Activated T-helper 1 cell treated with anti-CD3 and anti-CD28 coated beads, Interleukin-2, amount 50 U/mL, for 16 hours (primary cell): ENCODE measurements around the gene FH.

Experiments used
- DNase-seq, 2 donors: peaks; one replicate each; pipeline ENCODE4 v3.0.0-alpha.2; 2020; ENCODE audit warnings: low read depth in 1 of 2, low spot score in 1 of 2

Gene FH

GRCh38 chr1:241519308-241520079, at the start of gene FH:
TSS of gene FH (minus strand) at chr1:241519755. CDS start at chr1:241519722, 33 bp downstream.
- DNase-seq: peak; percentile 80 to 86

DNA sequence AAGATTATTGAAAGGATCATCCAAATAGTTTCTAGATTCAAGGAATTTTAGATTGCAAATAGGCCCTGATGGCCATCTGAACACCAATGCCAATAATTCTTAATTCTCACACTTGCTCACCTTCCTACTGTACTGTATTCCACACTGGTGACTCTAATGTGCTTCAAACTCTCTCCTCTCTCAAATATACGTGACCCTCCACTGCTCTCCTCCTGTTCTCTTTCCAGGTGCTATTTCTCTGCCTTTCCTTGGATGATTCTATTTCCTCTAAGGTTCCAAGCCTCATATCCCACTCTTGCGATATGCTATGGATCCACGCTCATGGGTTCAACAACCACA, 41.3 kb upstream of the FH start:
- no peak for DNase-seq

- DNase-seq: no peak
Observed at GRCh38 chr1:241560146-241560848, 40.7 kb upstream of the FH start.

DNA sequence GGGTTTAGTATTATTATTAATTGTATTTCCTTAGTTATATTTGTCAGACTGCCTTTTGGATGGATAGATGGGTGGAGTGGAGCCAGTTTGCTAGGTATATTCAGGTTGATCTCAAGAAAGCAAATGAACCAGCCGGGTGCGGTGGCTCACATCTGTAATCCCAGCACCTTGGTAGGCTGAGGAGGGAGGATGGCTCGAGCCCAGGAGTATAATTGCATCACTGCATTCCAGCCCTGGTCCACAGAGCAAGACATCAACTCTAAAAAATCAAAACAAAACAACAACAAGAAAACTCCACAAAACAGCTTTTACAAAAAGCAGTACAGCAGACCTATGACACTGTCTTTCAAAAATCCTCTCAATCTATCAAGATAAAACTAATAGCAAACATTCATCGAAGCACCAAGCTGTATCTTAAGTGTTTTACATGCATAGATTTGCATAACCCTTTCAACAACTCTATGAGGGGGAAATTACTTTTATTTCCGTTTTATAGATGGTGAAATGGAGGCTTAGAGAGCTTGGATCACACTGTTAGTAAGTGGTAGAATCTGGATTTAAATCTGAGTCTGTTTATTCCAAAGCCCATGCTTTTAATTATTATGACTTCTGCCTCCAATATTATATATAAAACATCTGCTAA, 38.1 kb upstream of the FH start:
- DNase-seq: no peak

DNA sequence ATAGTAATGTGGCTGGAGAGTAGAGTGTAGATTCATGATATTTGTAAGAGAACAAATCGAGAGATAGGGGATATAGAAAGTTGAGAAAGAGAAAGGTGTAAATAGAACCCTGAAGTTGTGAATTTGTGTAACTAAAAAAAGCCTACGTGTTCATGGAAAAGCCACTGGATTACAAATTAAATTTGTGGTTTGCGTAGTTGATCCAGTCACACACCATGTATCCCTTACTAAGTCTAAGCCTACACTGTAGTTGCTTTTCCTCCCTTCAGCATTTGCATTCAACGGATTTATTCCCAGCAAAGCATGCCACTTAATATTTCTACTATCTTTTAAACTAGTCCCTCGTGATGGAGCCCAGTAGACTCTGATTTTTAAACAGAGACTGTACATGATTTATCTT, 37.5 kb upstream of the FH start:
- no peak for DNase-seq

GRCh38 chr1:241555526-241555925, 36.0 kb upstream of the FH start:
- no peak for DNase-seq

GRCh38 chr1:241553886-241554592, 34.5 kb upstream of the FH start:
- DNase-seq: no peak

GRCh38 chr1:241551759-241552638, 32.4 kb upstream of the FH start:
- DNase-seq: no peak

- no peak for DNase-seq
Observed at GRCh38 chr1:241550318-241550717, 30.8 kb upstream of the FH start.

DNA sequence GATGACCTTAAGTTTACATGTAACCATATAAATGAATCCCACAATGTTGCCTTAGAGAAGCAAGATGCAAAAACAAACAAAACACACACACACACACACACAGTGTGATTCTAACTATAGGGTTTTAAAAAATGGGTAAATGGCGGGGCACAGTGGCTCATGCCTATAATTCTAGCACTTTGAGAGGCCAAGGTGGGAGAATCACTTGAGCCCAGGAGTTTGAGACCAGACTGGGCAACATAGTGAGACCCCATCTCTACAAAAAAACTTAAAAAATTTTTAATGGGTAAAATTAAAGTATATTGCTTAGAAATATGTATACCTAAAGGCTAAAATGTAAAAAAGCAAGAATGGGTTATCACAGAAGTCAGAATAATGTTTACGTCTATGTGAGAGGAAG, 28.5 kb upstream of the FH start:
- DNase-seq: no peak

GRCh38 chr1:241542199-241542907, 22.8 kb upstream of the FH start:
- DNase-seq: no peak

- DNase-seq: no peak
Observed at GRCh38 chr1:241536969-241537368, 17.4 kb upstream of the FH start.

DNA sequence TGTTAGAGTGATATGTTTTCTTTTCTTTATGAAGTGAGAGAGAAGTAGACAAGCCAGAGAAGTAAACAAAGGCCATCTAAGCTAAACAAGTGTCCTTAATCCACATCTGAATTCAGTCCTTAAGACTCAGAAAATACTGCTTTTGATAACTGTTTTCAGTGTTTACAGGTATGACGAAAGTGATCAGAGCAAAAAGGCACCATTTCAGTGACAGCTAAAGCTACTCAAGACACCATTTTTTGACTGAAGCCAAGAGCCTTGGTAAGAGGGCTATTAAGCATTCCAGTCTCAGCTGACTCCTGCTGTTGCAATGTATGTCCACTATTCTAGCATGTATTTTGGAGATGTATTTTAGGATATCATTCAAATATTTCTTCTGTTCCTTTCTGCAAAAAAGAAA, 16.7 kb upstream of the FH start:
- DNase-seq: no peak

DNA sequence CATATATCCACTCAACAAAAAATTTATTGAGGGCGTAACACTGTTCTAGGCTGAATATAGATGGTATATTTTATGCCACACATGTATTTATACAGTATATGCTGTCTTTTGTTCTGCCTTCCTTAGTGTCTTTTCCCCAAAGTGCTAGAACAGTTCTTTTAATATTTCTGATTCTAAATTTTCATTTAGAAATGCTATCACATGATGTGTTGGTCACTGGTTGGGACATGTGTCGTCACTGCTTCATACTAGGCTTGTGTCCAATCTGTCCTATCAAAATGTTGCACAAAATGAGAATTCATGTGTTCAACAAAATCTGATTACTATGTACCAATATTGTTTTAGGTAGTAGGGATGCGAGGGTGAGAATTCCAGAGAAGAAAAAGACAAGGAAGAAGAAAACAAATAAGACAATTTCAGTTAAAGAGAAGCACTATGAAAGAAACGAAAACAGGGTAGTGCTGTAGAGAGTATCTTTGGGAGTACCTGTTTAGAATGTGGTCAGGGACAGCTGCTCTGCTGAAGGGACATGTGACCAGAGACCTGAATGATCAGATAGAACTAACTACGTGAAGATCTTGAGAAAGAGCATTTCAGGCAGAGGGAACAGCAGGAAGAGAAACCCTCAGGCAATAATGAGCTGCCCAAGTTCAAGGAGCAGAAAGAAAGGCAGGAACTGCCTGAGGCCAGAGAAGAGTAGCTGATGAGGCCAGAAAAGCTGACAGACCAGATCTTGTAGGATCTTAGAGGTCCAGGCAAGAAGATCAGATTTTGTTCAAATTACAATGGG, 14.0 kb upstream of the FH start:
- DNase-seq: no peak

- DNase-seq: no peak
Observed at GRCh38 chr1:241532864-241533263, 13.3 kb upstream of the FH start.

DNA sequence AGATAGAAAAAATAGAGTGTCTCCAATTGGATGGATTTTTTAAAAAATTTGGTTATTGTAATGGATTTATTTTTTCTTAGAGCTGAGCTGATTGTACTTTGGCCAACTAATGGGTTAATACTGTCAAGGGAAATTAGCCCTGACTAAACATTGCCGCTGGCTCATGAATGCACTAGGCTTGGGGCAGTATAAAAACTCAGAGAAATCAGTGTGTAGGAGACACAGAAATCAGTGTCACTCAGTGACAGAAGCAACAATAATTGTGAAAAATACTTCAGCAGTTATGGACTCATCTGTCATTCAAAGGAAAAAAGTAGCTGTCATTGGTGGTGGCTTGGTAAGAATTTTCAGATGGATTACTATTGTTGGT, 12.6 kb upstream of the FH start, which contains the start of gene KMO:
KMO (plus strand) TSS at position 217 of the 370 bp plus-strand sequence; CDS start at position 284, 67 bp downstream.
- DNase-seq: no peak

GRCh38 chr1:241531195-241532161, 11.9 kb upstream of the FH start:
- no peak for DNase-seq

DNA sequence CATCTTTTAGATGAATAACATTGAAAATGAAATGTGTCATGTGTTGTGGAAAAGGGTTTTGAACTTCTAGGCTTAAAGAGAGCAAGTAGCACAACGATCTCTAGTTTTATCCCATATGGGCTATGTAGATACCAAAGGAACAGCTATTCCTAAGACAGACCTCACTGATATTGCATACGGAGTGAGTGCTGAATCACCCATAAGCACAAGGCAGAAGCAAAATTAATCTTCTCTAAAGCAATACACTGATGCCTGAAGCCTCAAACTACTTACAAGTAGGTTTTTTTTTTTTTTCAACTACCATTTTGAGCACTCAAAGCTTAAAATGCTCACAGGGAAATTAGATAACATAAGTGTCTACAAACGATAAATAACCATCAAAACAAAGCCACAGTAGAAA, 7.6 kb upstream of the FH start:
- no peak for DNase-seq
